Cardiac septum (tissue), 1 donor: Measurements from ENCODE around the gene IGFL3. TPM values are rescaled to one million over a fixed set of nuclear protein-coding genes. Genes with fewer than 3 reads are reported as not detected.
"Not testable (repeated sequence)": the region's sequence is repeated elsewhere in the genome, so short reads cannot be mapped to it uniquely, and the experiment has no call there.

Experiments
- DNase-seq: peaks from one replicate; pipeline ENCODE4 v3.0.0-alpha.2; 2020; ENCODE audit warnings: low spot score
- intact Hi-C: fragments of 100-400 bp; cut with DNase I; formaldehyde crosslinking; loops from one replicate; pipeline ENCODE4 v1.14.0; 2022
- total RNA-seq: library from RNA; stranded (reverse); fragmentation: NEBNext Ultra II Directional; extraction: Animal tissue kit (Norgen Biotek cat#: 25700); gene quantifications from one replicate; pipeline ENCODE4 v1.2.1, GENCODE V29; 2021
- donor health status: DM: no; HTN: no; CAD: no.

Gene IGFL3
- total RNA-seq, 1 donor from 2014 or later: not detected

GRCh38 chr19:46131485-46132143 is 7.1 kb upstream of the IGFL3 start:
- intact Hi-C loops: no loop called here

GRCh38 chr19:46126086-46126580 is 1.6 kb upstream of the IGFL3 start:
- DNase-seq: no peak
- intact Hi-C loops: no loop called here

More at GRCh38 chr19:46131485-46132143, 7.1 kb upstream of the IGFL3 start:
- no peak for DNase-seq

- intact Hi-C loops: no loop called here
- no peak for DNase-seq
These were observed 959 bp upstream of the IGFL3 start for GRCh38 chr19:46125447-46125846.

- intact Hi-C loops: no loop called here
- DNase-seq: no peak
These were observed 6.4 kb downstream of the IGFL3 start for GRCh38 chr19:46118136-46118535.

GRCh38 chr19:46116121-46116520 is 8.4 kb downstream of the IGFL3 start:
- intact Hi-C loops: no loop called here
- DNase-seq: no peak

GRCh38 chr19:46115396-46116106 is 8.9 kb downstream of the IGFL3 start:
- intact Hi-C loops: no loop called here
- DNase-seq: no peak

- intact Hi-C loops: no loop called here
- no peak for DNase-seq
These were observed 10.8 kb downstream of the IGFL3 start for GRCh38 chr19:46113726-46114125.

GRCh38 chr19:46112527-46112926 is 12.0 kb downstream of the IGFL3 start:
- intact Hi-C loops: no loop called here
- no peak for DNase-seq

- intact Hi-C loops: no loop called here
- DNase-seq: no peak
These were observed 13.1 kb downstream of the IGFL3 start for GRCh38 chr19:46111376-46111775.

- intact Hi-C loops: no loop called here
- no peak for DNase-seq
These were observed 14.6 kb downstream of the IGFL3 start for GRCh38 chr19:46109876-46110275.

- no peak for DNase-seq
- intact Hi-C loops: no loop called here
These were observed 17.1 kb downstream of the IGFL3 start for GRCh38 chr19:46107371-46107770.

GRCh38 chr19:46102333-46102732 is 22.2 kb downstream of the IGFL3 start:
- DNase-seq, intact Hi-C loops: not testable (repeated sequence)

GRCh38 chr19:46101293-46101692 is 23.2 kb downstream of the IGFL3 start:
- intact Hi-C loops: no loop called here
- no peak for DNase-seq

- intact Hi-C loops: no loop called here
- no peak for DNase-seq
These were observed 24.1 kb downstream of the IGFL3 start for GRCh38 chr19:46100344-46100743.

- intact Hi-C loops: no loop called here
- DNase-seq: no peak
These were observed 34.0 kb downstream of the IGFL3 start for GRCh38 chr19:46090444-46090843.

- intact Hi-C loops: no loop called here
- no peak for DNase-seq
These were observed 35.1 kb downstream of the IGFL3 start for GRCh38 chr19:46089432-46089831.

- intact Hi-C loops: no loop called here
- no peak for DNase-seq
These were observed 36.4 kb downstream of the IGFL3 start for GRCh38 chr19:46088101-46088500.

GRCh38 chr19:46085888-46086287 is 38.6 kb downstream of the IGFL3 start:
- intact Hi-C loops: no loop called here
- no peak for DNase-seq

GRCh38 chr19:46082728-46083050 is 41.8 kb downstream of the IGFL3 start:
- no peak for DNase-seq
- intact Hi-C loops: loop anchor here (2.0 to 5.0 kb wide), 2 partner anchors 105 to 182 kb away; no protein-coding TSS in a partner anchor

GRCh38 chr19:46081928-46082727 is 42.4 kb downstream of the IGFL3 start:
- intact Hi-C loops: loop anchor here (2.0 to 5.0 kb wide), 2 partner anchors 105 to 183 kb away; no protein-coding TSS in a partner anchor
- no peak for DNase-seq
